IMR-90 (cell line): ENCODE results near the gene TP73. TPM values are rescaled to one million over a fixed set of nuclear protein-coding genes. Genes with fewer than 3 reads are reported as not detected.

Source experiments
- ATAC-seq: fragments of 200-7000 bp; cut with Tn5 transposase; 2 replicates; pipeline ENCODE4 v1.9.1; 2020; ENCODE audit warnings: low read depth, mild to moderate bottlenecking, moderate library complexity
- BruUV-seq: library from RNA; stranded (reverse); fragments of 400-500 nt; replicated peaks from 2 replicates; lab custom pipeline; 2021; lab: Mats Ljungman, UMichigan
- CTCF ChIA-PET: fragments of 300-600 bp; formaldehyde crosslinking; extraction: SDS; loops from one replicate; lab custom pipeline; 2021; ENCODE audit warnings: antibody characterized with exemption; lab: Yijun Ruan, JAX
- POLR2A ChIA-PET: fragments of 300-600 bp; sonication (Branson Sonifier 250); formaldehyde crosslinking; loops from one replicate; lab custom pipeline; 2022; ENCODE audit warnings: antibody characterized with exemption; ENCODE audit not compliant: unreplicated experiment; lab: Charles Lee
- DNase-seq: peaks from one replicate; pipeline ENCODE4 v3.0.0; 2013
- H2AFZ ChIP-seq: replicated peaks from 2 replicates; pipeline ENCODE3; 2013; ENCODE audit warnings: low read length, mild to moderate bottlenecking; ENCODE audit not compliant: poor library complexity
- H2AK5ac ChIP-seq: 2 replicates; pipeline ENCODE4 v1.6.1; 2013; ENCODE audit warnings: low read depth, low read length, inconsistent platforms
- H2AK9ac ChIP-seq: replicated peaks from 2 replicates; pipeline ENCODE3; 2013; ENCODE audit warnings: mild to moderate bottlenecking, low read depth, low read length, moderate library complexity; ENCODE audit not compliant: poor library complexity
- H2BK120ac ChIP-seq: 2 replicates; pipeline ENCODE4 v1.6.1; 2013; ENCODE audit warnings: low read depth, low read length, inconsistent platforms
- H2BK15ac ChIP-seq: 3 replicates; pipeline ENCODE4 v1.6.1; 2013; ENCODE audit warnings: low read depth, low read length, inconsistent platforms
- H2BK20ac ChIP-seq: 2 replicates; pipeline ENCODE4 v1.6.1; 2013; ENCODE audit warnings: low read depth, mild to moderate bottlenecking, inconsistent platforms, low read length, moderate library complexity
- H2BK5ac ChIP-seq: 2 replicates; pipeline ENCODE4 v1.6.1; 2013; ENCODE audit warnings: mild to moderate bottlenecking, low read depth, low read length, inconsistent platforms; ENCODE audit not compliant: poor library complexity, severe bottlenecking
- H3K14ac ChIP-seq: replicated peaks from 2 replicates; pipeline ENCODE4 v1.6.1; 2013; ENCODE audit warnings: low read depth, low read length, inconsistent platforms
- H3K18ac ChIP-seq: 2 replicates; pipeline ENCODE4 v1.6.1; 2013; ENCODE audit warnings: low read depth, low read length, control low read depth
- H3K23ac ChIP-seq: 2 replicates; pipeline ENCODE4 v1.6.1; 2013; ENCODE audit warnings: low read depth, low read length, inconsistent platforms
- H3K27ac ChIP-seq: 2 replicates; pipeline ENCODE4 v1.5.1; 2013; ENCODE audit warnings: mild to moderate bottlenecking, control low read depth, low read length; ENCODE audit not compliant: insufficient read depth
- H3K27me3 ChIP-seq: 2 replicates; pipeline ENCODE4 v1.6.1; 2013; ENCODE audit warnings: low read length; ENCODE audit not compliant: control insufficient read depth, insufficient read depth
- H3K36me3 ChIP-seq: 2 replicates; pipeline ENCODE4 v1.6.1; 2013; ENCODE audit warnings: low read length, mixed read lengths; ENCODE audit not compliant: control insufficient read depth, insufficient read depth
- H3K4ac ChIP-seq: 2 replicates; pipeline ENCODE4 v1.6.1; 2013; ENCODE audit warnings: low read depth, low read length, inconsistent platforms
- H3K4me1 ChIP-seq: 2 replicates; pipeline ENCODE4 v1.6.1; 2013; ENCODE audit warnings: low read length, mixed read lengths; ENCODE audit not compliant: control insufficient read depth, insufficient read depth
- H3K4me2 ChIP-seq: 2 replicates; pipeline ENCODE4 v1.6.1; 2013; ENCODE audit warnings: low read depth, mild to moderate bottlenecking, control low read depth, low read length, moderate library complexity
- H3K4me3 ChIP-seq: 2 replicates; pipeline ENCODE4 v1.5.1; 2013; ENCODE audit warnings: low read depth, mild to moderate bottlenecking, control low read depth, low read length, moderate library complexity; ENCODE audit not compliant: insufficient read depth
- H3K56ac ChIP-seq: 2 replicates; pipeline ENCODE4 v1.6.1; 2013; ENCODE audit warnings: low read length, inconsistent platforms; ENCODE audit not compliant: insufficient read depth; ENCODE audit errors: extremely low read depth
- H3K79me1 ChIP-seq, 2 experiments: 2 replicates each; pipeline ENCODE4 v1.6.1; 2013; ENCODE audit warnings: low read length in 2 of 2, inconsistent platforms in 1 of 2, low read depth in 1 of 2
- H3K9ac ChIP-seq: 2 replicates; pipeline ENCODE4 v1.6.1; 2013; ENCODE audit warnings: low read depth, low read length, control low read depth
- H3K9me1 ChIP-seq: 2 replicates; pipeline ENCODE4 v1.6.1; 2013; ENCODE audit warnings: low read length, inconsistent platforms; ENCODE audit not compliant: insufficient read depth
- H3K9me3 ChIP-seq: 2 replicates; pipeline ENCODE4 v1.6.1; 2013; ENCODE audit warnings: low read length; ENCODE audit not compliant: control insufficient read depth, insufficient read depth
- H4K20me1 ChIP-seq: 2 replicates; pipeline ENCODE4 v1.6.1; 2013; ENCODE audit warnings: low read length, inconsistent platforms; ENCODE audit not compliant: insufficient read depth
- H4K5ac ChIP-seq: 2 replicates; pipeline ENCODE4 v1.6.1; 2013; ENCODE audit warnings: mild to moderate bottlenecking, low read depth, low read length, control low read depth
- H4K8ac ChIP-seq, 2 experiments: 2 replicates each; pipeline ENCODE4 v1.6.1; 2013; ENCODE audit warnings: low read depth in 2 of 2, low read length in 2 of 2, control low read depth in 1 of 2, inconsistent platforms in 1 of 2
- H4K91ac ChIP-seq: 2 replicates; pipeline ENCODE4 v1.6.1; 2013; ENCODE audit warnings: low read depth, low read length, inconsistent platforms; ENCODE audit not compliant: insufficient read depth
- BHLHE40 ChIP-seq: fragments of 150-350 bp; IDR thresholded peaks from 2 replicates; pipeline ENCODE4 v1.6.1; 2016; ENCODE audit warnings: mild to moderate bottlenecking, low read depth, low read length
- CEBPB ChIP-seq: IDR thresholded peaks from 2 replicates; pipeline ENCODE4 v1.6.1; 2012; ENCODE audit warnings: low read depth, low read length, improper control_type of control experiment
- CHD1 ChIP-seq: IDR thresholded peaks from 2 replicates; pipeline ENCODE4 v1.6.1; 2012; ENCODE audit warnings: low read depth, low read length, improper control_type of control experiment
- FOS ChIP-seq: fragments of 150-350 bp; IDR thresholded peaks from 2 replicates; pipeline ENCODE4 v1.6.1; 2016; ENCODE audit warnings: low read depth, low read length
- MAFK ChIP-seq: IDR thresholded peaks from 2 replicates; pipeline ENCODE4 v1.6.1; 2012; ENCODE audit warnings: low read depth, low read length, improper control_type of control experiment
- MAZ ChIP-seq: IDR thresholded peaks from 2 replicates; pipeline ENCODE4 v1.6.1; 2012; ENCODE audit warnings: low read depth, mild to moderate bottlenecking, low read length, improper control_type of control experiment, moderate library complexity, borderline replicate concordance
- MXI1 ChIP-seq: IDR thresholded peaks from 2 replicates; pipeline ENCODE4 v1.6.1; 2012; ENCODE audit warnings: low read depth, mild to moderate bottlenecking, low read length, moderate library complexity, borderline replicate concordance
- NFE2L2 ChIP-seq: fragments of 150-350 bp; IDR thresholded peaks from 2 replicates; pipeline ENCODE4 v1.6.1; 2016; ENCODE audit warnings: low read depth, mild to moderate bottlenecking, low read length
- POLR2A ChIP-seq: IDR thresholded peaks from 2 replicates; pipeline ENCODE4 v1.6.1; 2012; ENCODE audit warnings: mild to moderate bottlenecking, low read depth, low read length
- RCOR1 ChIP-seq: IDR thresholded peaks from 2 replicates; pipeline ENCODE4 v1.6.1; 2012; ENCODE audit warnings: mild to moderate bottlenecking, low read length, improper control_type of control experiment; ENCODE audit not compliant: insufficient replicate concordance
- RFX5 ChIP-seq: IDR thresholded peaks from 2 replicates; pipeline ENCODE4 v1.8.0; 2012; ENCODE audit warnings: low read depth, mild to moderate bottlenecking, low read length, moderate library complexity
- SMC3 ChIP-seq: fragments of 150-350 bp; IDR thresholded peaks from 2 replicates; pipeline ENCODE4 v1.6.1; 2016; ENCODE audit warnings: low read depth, mild to moderate bottlenecking, antibody characterized with exemption, low read length, moderate library complexity
- WGBS, 2 experiments: methylation state at CpG; one replicate each; pipeline versions ENCODE4 v1.1.5 to v1.1.7; 2013; ENCODE audit warnings: missing lambda C conversion rate in 2 of 2; ENCODE audit not compliant: insufficient read length in 1 of 2; ENCODE audit errors: extremely low coverage in 2 of 2; 5-methylcytosine and 5-hydroxymethylcytosine counted together
- dilution Hi-C: fragments of 300-500 bp; cut with HindIII; formaldehyde crosslinking; loops from one replicate; pipeline ENCODE4 v1.14.3; 2018; ENCODE audit warnings: low sequenced_read_pairs; ENCODE audit not compliant: unreplicated experiment
- in situ Hi-C: fragments of 300-500 bp; cut with MboI; formaldehyde crosslinking; loops from 3 replicates; pipeline ENCODE4 v1.14.3; 2019; ENCODE audit warnings: low sequenced_read_pairs, inconsistent platforms, mixed read lengths
- intact Hi-C: fragments of 100-400 bp; cut with micrococcal nuclease; formaldehyde crosslinking; loops from 2 replicates; pipeline ENCODE4 v1.10.0; 2022
- polyA plus RNA-seq, 3 experiments: library from polyadenylated mRNA; depleted of rRNA; stranded (reverse); fragments of >200 nt; gene quantifications; 2 replicates each; pipeline ENCODE4 v1.2.3, GENCODE V29; 2012; ENCODE audit warnings: low replicate concordance in 1 of 3
- total RNA-seq: library from RNA; depleted of rRNA; stranded (reverse); fragments of >200 nt; gene quantifications from 2 replicates; pipeline ENCODE4 v1.2.3, GENCODE V29; 2012
- TF ChIP-seq, protein P1 (sequence below): conservative IDR thresholded peaks from 2 replicates; pipeline ENCODE4 v1.5.1; 2012; ENCODE audit warnings: mild to moderate bottlenecking, low read depth, low read length, improper control_type of control experiment
- TF ChIP-seq, protein P2 (sequence below): fragments of 150-350 bp; IDR thresholded peaks from 2 replicates; pipeline ENCODE4 v1.6.1; 2016; ENCODE audit warnings: low read depth, mild to moderate bottlenecking, low read length, moderate library complexity, borderline replicate concordance
- TF ChIP-seq, protein P3 (sequence below): fragments of 150-350 bp; IDR thresholded peaks from 2 replicates; pipeline ENCODE4 v1.6.1; 2017; ENCODE audit warnings: mild to moderate bottlenecking, antibody characterized with exemption, low read length, low read depth

TP73 gene
- total and polyA plus RNA-seq, 2 of the 4 experiments (the other 2 are of a cell fraction) = not detected

DNA sequence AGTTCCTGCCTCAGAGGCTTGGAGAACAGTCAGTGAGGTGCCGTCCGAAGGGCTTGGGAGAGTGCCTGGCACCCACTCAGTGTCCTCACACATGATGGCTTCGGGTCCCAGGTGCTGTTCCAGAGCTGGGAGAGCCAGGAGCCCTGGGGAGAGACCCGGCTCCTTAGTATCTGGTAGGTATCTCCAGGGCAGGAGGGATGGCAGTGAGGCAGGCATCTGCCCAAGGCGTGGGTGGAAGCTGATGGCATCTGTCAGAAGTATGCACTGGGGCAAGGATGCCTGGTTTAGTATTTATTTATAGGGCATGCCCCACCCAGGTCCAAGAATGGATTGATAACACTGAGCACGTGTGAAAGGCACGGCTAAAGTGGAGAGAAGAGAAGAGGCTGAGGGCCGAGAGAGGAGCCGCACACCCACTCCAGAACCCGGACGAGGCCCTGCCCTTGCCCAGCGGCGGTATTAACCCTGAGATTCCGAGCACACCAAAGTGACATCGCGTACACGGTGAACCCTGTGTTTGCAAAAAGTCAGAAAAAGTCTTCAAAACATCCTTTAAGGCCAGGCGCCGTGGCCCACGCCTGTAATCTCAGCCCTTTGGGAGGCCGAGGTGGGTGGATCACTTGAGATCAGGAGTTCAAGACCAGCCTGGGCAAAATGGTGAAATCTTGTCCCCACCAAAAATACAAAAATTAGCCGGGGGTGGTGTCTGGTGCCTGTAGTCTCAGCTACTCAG is 2.4 kb downstream of the TP73 start:
- Histone ChIP-seq H4K20me1 (no peaks in the 10 kb centered on the region; the same call in 1 of the 2 replicates), H2BK15ac (no peak overlapping the region), H4K8ac (no peak overlapping the region), H3K56ac (no peak overlapping the region), H3K23ac (no peak overlapping the region), H3K36me3 (no peaks in the 10 kb centered on the region), H3K4ac (no peak overlapping the region), H2BK5ac (no peak overlapping the region), H3K14ac (no peak overlapping the region), H3K9me1 (no peaks in the 10 kb centered on the region), H4K91ac (no peak overlapping the region), H3K9ac (no peak overlapping the region), H3K27me3 (peaks cover 75% of the 10 kb centered on the region), H2AK5ac (no peak overlapping the region), H3K79me1 (no peaks in the 10 kb centered on the region), H3K4me2 (no peak overlapping the region), H3K4me1 (no peaks in the 10 kb centered on the region; the same call in 1 of the 2 replicates), H2BK120ac (no peak overlapping the region), H3K27ac (no peak overlapping the region), H4K5ac (no peak overlapping the region), H2AK9ac (no peak overlapping the region), H3K9me3 (no peaks in the 10 kb centered on the region), H2BK20ac (no peak overlapping the region), H3K18ac (no peak overlapping the region), H3K4me3 (no peak overlapping the region), H2AFZ (no peak overlapping the region)
- BruUV-seq = no TSS peak
- in situ Hi-C loops (no loop called here), dilution Hi-C loops (no loop called here), intact Hi-C loops (no loop called here)
- ATAC-seq (no peak), DNase-seq (no peak)
- WGBS, 2 experiments = 72% methylated on average over 9 of the region's 22 CpGs; no CpG with 5 or more reads in 1 of the 2 experiments
- POLR2A ChIA-PET = no interaction called here
- CTCF ChIA-PET = interaction anchor here (2.1 kb wide), 1 partner anchor 14 kb away, joined by 6 read pairs; no protein-coding TSS in a partner anchor
- TF ChIP-seq MAZ (no peak), RFX5 (no peak), RCOR1 (no peak), SMC3 (no peak), BHLHE40 (no peak), CEBPB (no peak), MXI1 (no peak), POLR2A (no peak), CHD1 (no peak), FOS (no peak), NFE2L2 (no peak), MAFK (no peak)
- TF ChIP-seq, protein P1, sequence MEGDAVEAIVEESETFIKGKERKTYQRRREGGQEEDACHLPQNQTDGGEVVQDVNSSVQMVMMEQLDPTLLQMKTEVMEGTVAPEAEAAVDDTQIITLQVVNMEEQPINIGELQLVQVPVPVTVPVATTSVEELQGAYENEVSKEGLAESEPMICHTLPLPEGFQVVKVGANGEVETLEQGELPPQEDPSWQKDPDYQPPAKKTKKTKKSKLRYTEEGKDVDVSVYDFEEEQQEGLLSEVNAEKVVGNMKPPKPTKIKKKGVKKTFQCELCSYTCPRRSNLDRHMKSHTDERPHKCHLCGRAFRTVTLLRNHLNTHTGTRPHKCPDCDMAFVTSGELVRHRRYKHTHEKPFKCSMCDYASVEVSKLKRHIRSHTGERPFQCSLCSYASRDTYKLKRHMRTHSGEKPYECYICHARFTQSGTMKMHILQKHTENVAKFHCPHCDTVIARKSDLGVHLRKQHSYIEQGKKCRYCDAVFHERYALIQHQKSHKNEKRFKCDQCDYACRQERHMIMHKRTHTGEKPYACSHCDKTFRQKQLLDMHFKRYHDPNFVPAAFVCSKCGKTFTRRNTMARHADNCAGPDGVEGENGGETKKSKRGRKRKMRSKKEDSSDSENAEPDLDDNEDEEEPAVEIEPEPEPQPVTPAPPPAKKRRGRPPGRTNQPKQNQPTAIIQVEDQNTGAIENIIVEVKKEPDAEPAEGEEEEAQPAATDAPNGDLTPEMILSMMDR = no peak
- TF ChIP-seq, protein P2, sequence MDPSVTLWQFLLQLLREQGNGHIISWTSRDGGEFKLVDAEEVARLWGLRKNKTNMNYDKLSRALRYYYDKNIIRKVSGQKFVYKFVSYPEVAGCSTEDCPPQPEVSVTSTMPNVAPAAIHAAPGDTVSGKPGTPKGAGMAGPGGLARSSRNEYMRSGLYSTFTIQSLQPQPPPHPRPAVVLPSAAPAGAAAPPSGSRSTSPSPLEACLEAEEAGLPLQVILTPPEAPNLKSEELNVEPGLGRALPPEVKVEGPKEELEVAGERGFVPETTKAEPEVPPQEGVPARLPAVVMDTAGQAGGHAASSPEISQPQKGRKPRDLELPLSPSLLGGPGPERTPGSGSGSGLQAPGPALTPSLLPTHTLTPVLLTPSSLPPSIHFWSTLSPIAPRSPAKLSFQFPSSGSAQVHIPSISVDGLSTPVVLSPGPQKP = no peak
- TF ChIP-seq, protein P3, sequence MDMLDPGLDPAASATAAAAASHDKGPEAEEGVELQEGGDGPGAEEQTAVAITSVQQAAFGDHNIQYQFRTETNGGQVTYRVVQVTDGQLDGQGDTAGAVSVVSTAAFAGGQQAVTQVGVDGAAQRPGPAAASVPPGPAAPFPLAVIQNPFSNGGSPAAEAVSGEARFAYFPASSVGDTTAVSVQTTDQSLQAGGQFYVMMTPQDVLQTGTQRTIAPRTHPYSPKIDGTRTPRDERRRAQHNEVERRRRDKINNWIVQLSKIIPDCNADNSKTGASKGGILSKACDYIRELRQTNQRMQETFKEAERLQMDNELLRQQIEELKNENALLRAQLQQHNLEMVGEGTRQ = no peak
